Activated CD8-positive, alpha-beta T cell treated with anti-CD3 and anti-CD28 coated beads for 36 hours (primary cell): ENCODE data around the gene DACH1. TPM values are rescaled to one million over a fixed set of nuclear protein-coding genes. Genes with fewer than 3 reads are reported as not detected.

Experiments used
- ATAC-seq: fragments of 200-7000 bp; cut with Tn5 transposase; one replicate; pipeline ENCODE4 v1.10.0; 2021; ENCODE audit warnings: mild to moderate bottlenecking, moderate library complexity
- CTCF ChIA-PET: fragments of 350-600 bp; sonication (Branson Sonifier 250); formaldehyde crosslinking; loops from one replicate; lab custom pipeline; 2021; ENCODE audit warnings: antibody characterized with exemption; lab: Charles Lee
- POLR2A ChIA-PET: fragments of 350-600 bp; sonication (Branson Sonifier 250); formaldehyde crosslinking; loops from one replicate; lab custom pipeline; 2021; ENCODE audit warnings: antibody characterized with exemption; lab: Charles Lee
- DNase-seq: peaks from one replicate; pipeline ENCODE4 v3.0.0-alpha.2; 2020
- H3K27ac Mint-ChIP-seq: one replicate; pipeline ENCODE4 v1.8.0; 2021; ENCODE audit warnings: mild to moderate bottlenecking, mixed read lengths
- H3K27me3 Mint-ChIP-seq: one replicate; pipeline ENCODE4 v1.8.0; 2021; ENCODE audit warnings: mixed read lengths
- H3K36me3 Mint-ChIP-seq: one replicate; pipeline ENCODE4 v1.8.0; 2021; ENCODE audit warnings: low read depth, mixed read lengths
- H3K4me1 Mint-ChIP-seq: one replicate; pipeline ENCODE4 v1.8.0; 2021; ENCODE audit warnings: low read depth, mixed read lengths
- H3K4me3 Mint-ChIP-seq: one replicate; pipeline ENCODE4 v1.8.0; 2021; ENCODE audit warnings: mild to moderate bottlenecking, moderate library complexity, mixed read lengths
- H3K9me3 Mint-ChIP-seq: one replicate; pipeline ENCODE4 v1.8.0; 2021; ENCODE audit warnings: mixed read lengths
- CTCF ChIP-seq: fragments of 200-600 bp; IDR thresholded peaks from one replicate; pipeline ENCODE4 v1.8.0; 2022; ENCODE audit warnings: antibody characterized with exemption, mild to moderate bottlenecking
- intact Hi-C: fragments of 100-400 bp; cut with micrococcal nuclease; formaldehyde crosslinking; loops from one replicate; pipeline ENCODE4 v1.10.0; 2022
- total RNA-seq, 2 experiments: library from RNA; stranded (reverse); gene quantifications; one replicate each; pipeline ENCODE4 v1.2.3, GENCODE V29; 2021

Gene DACH1
- total RNA-seq, 2 experiments from 2014 or later: not detected

- Mint-ChIP-seq H3K9me3 (no peaks in the 10 kb centered on the region), H3K27ac (no peak overlapping the region), H3K36me3 (no peaks in the 10 kb centered on the region), H3K4me1 (no peaks in the 10 kb centered on the region), H3K4me3 (no peak overlapping the region), H3K27me3 (no peaks in the 10 kb centered on the region)
- DNase-seq (no peak), ATAC-seq (no peak)
- POLR2A ChIA-PET: no interaction called here
- CTCF ChIA-PET: no interaction called here
- intact Hi-C loops: no loop called here
- TF ChIP-seq CTCF: no peak
These were observed 223.6 kb downstream of the DACH1 start for GRCh38 chr13:71643448-71643860.

GRCh38 chr13:71638751-71639150 lies 228.3 kb downstream of the DACH1 start:
- Mint-ChIP-seq H3K4me3 (no peak overlapping the region), H3K27me3 (no peaks in the 10 kb centered on the region), H3K27ac (no peak overlapping the region), H3K9me3 (no peaks in the 10 kb centered on the region), H3K4me1 (no peaks in the 10 kb centered on the region), H3K36me3 (no peaks in the 10 kb centered on the region)
- DNase-seq: no peak
- intact Hi-C loops: no loop called here
- CTCF ChIA-PET: no interaction called here
- no peak for TF ChIP-seq CTCF
- no peak for ATAC-seq
- POLR2A ChIA-PET: no interaction called here

- no peak for DNase-seq
- Mint-ChIP-seq H3K4me1 (no peaks in the 10 kb centered on the region), H3K27me3 (no peaks in the 10 kb centered on the region), H3K4me3 (no peak overlapping the region), H3K27ac (no peak overlapping the region), H3K36me3 (no peaks in the 10 kb centered on the region), H3K9me3 (no peaks in the 10 kb centered on the region)
- no peak for ATAC-seq
- CTCF ChIA-PET: no interaction called here
- POLR2A ChIA-PET: interaction anchor here (0.8 kb wide), 1 partner anchor 28 kb away, joined by 3 read pairs; no protein-coding TSS in a partner anchor
- no peak for TF ChIP-seq CTCF
- intact Hi-C loops: no loop called here
These were observed 232.2 kb downstream of the DACH1 start for GRCh38 chr13:71634602-71635443.

GRCh38 chr13:71634182-71634581 lies 232.8 kb downstream of the DACH1 start:
- H3K27me3 Mint-ChIP-seq: no peaks in the 10 kb centered on the region
- no peak overlapping the region for H3K27ac Mint-ChIP-seq
- ATAC-seq (no peak), DNase-seq (no peak)
- ChIA-PET CTCF (no interaction called here), POLR2A (interaction anchor here (0.8 kb wide), 1 partner anchor 27 kb away, joined by 3 read pairs; no protein-coding TSS in a partner anchor)
- no peaks in the 10 kb centered on the region for H3K4me1 Mint-ChIP-seq
- H3K4me3 Mint-ChIP-seq: no peak overlapping the region
- no peak for TF ChIP-seq CTCF
- H3K9me3 Mint-ChIP-seq: no peaks in the 10 kb centered on the region
- intact Hi-C loops: no loop called here
- H3K36me3 Mint-ChIP-seq: no peaks in the 10 kb centered on the region

GRCh38 chr13:71632721-71633120 lies 234.3 kb downstream of the DACH1 start:
- intact Hi-C loops: no loop called here
- ATAC-seq (no peak), DNase-seq (no peak)
- Mint-ChIP-seq H3K4me1 (no peaks in the 10 kb centered on the region), H3K27me3 (no peaks in the 10 kb centered on the region), H3K9me3 (no peaks in the 10 kb centered on the region), H3K4me3 (no peak overlapping the region), H3K36me3 (no peaks in the 10 kb centered on the region), H3K27ac (no peak overlapping the region)
- CTCF ChIA-PET: no interaction called here
- no peak for TF ChIP-seq CTCF
- POLR2A ChIA-PET: interaction anchor here (0.6 kb wide), 1 partner anchor 127 kb away, joined by 8 read pairs; no protein-coding TSS in a partner anchor
